Umbilical cord (tissue), 2 donors: Measurements from ENCODE around the gene C19orf81. TPM values are rescaled to one million over a fixed set of nuclear protein-coding genes. Genes with fewer than 3 reads are reported as not detected.

Source experiments
- DNase-seq: peaks from one replicate; pipeline ENCODE4 v3.0.0-alpha.2; 2015; ENCODE audit warnings: low spot score
- total RNA-seq: library from RNA; depleted of rRNA; stranded (reverse); fragments of >200 nt; gene quantifications from one replicate; pipeline ENCODE4 v1.2.3, GENCODE V29; 2014; ENCODE audit warnings: low replicate concordance; ENCODE audit not compliant: insufficient read depth

The C19orf81 gene
- total RNA-seq, 1 donor from 2014 or later: not detected

GRCh38 chr19:50629194-50629593 lies 20.1 kb upstream of the C19orf81 start:
- no peak for DNase-seq

DNA sequence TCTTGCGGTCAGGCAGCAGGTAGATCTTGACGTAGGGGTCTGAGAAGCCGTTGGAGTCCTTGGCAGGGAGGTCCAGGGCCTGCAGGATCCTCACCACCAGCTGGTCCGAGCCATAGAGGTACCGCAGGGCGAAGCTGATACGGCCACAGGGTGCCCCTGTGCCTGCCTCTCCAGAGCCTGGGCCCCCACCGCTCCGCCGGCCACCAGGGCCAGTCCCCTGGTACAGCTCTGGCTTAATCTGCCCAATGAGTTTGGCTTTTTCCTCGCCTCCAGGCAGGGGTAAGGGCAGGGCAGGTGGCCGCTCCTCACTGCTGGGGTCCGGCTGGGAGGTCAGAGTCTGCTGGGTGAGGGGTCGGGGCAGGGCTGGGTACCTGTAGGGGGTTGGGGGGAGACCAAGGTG lies 19.4 kb upstream of the C19orf81 start:
- DNase-seq: no peak

DNA sequence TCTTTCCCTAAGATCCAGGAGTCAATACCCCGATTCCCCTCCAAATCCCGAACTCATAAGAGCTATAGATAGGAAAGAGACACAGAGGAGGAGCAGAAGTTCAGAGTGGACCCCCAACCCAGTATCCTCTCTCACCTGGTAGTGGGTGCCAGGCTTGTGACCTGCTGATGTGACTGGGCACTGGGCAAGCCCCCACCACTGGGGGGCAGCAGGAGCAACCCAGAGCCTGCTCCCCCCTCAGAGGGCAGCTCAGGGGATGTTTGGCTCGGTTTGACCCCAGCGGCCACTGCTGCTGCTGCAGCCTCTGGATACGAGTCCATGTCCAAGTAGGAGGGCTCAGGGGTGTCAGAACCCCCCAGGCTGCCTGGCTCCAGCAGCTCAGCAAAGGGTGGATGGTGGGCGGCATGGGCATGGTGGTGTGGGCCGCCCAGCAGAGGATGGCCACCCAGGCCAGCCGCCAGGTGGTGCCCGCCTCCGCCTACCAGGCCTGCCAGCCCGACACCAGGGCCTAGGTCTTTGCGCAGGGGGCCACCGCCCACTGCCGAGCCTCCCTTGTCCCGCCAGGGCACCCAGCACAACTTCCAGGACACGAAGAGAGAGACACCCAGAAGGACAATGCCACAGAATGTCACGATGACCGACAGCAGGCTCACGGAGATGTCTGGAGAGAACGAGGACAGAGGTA lies 17.0 kb upstream of the C19orf81 start:
- DNase-seq: no peak

- no peak for DNase-seq
Measured at GRCh38 chr19:50633359-50633758, 15.9 kb upstream of the C19orf81 start.

- no peak for DNase-seq
Measured at GRCh38 chr19:50633973-50634372, 15.3 kb upstream of the C19orf81 start.

- DNase-seq: no peak
Measured at GRCh38 chr19:50636317-50637085, 12.7 kb upstream of the C19orf81 start.

- no peak for DNase-seq
Measured at GRCh38 chr19:50638600-50638999, 10.6 kb upstream of the C19orf81 start.

GRCh38 chr19:50639121-50640112 lies 9.8 kb upstream of the C19orf81 start, which contains the start of gene SYT3:
Gene SYT3, minus strand, starts transcription at chr19:50639881. Its CDS starts 2,470 bp downstream, at chr19:50637411.
- peak; percentile 25 for DNase-seq

GRCh38 chr19:50640368-50640767 lies 8.9 kb upstream of the C19orf81 start:
- DNase-seq: no peak

GRCh38 chr19:50644315-50644915 lies 4.8 kb upstream of the C19orf81 start:
- no peak for DNase-seq

DNA sequence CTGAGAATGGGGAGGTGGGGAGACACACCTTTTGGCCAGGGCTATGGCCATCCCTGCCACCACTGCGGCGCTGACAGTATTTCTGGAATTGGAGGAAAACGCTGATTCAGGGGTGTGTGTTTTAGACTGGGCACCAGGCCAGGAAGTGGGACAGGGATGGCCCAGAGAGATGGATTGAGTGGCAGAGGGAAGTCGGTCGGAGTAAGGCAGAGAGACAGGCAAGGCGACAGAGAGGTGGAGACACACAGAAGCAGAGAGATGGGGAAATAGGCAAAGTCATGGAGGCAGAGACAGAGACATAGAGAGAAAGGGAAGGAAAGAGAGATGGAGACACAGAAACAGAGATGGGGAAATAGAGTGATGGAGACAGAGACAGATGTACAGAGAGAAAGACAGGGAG lies 4.1 kb upstream of the C19orf81 start:
- no peak for DNase-seq

DNA sequence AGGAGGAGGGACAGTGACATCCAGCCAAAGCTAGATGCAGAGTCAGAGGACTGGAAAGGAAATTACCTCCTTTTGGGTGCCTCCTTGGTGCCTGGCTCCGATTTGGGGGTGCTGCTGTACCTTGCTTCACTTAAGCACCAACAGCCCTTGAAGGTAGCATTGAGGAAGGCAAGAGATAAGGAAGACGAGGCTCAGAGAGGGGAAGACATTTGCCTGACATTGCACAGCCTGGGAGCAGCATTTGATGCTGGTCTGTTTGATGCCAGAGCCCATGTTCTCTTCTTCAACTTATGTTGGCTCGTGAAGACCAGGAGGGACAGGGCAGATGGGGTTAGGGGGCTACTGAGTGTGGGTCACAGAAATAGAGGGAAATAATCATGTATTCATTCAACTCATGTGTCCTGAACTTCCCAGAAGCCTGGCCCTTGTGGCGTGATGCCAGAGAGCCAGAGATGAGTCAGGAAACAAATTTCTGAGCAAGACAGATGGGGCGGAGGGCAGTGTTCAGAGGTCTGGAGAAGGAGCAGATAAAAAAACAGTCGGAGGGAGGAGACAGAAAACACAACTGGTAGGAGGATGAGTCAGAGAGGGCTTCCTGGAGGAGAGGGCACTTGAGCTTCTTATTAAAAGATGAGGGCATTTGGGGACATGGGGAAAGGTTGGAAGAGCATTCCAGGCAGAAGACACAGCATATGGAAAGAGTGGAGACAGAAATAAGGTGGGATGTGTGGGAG lies 3.0 kb upstream of the C19orf81 start:
- peak; percentile 61 for DNase-seq

GRCh38 chr19:50647879-50648615 lies 1.2 kb upstream of the C19orf81 start:
- no peak for DNase-seq

DNA sequence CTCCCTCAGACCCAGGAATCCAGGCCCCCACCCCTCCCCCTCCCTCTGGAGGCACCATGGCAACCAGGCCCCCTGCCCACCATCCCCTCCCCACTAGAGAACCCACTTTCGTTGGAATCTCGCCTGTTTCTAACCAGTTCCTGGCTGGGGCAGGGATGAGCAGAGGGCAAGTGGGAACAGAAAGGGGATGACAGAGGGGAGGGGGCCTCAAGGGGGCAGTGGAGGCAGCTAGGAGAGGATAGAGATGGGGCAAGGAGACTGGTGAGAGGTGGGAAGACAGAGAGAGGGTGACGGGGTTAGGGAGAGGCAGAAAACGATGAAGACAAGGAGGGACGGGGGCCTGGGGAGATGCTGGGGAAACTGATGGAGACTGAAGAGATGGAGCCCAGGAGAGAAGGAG lies 586 bp upstream of the C19orf81 start:
- no peak for DNase-seq

GRCh38 chr19:50651174-50651573 lies 1.9 kb downstream of the C19orf81 start:
- no peak for DNase-seq

DNA sequence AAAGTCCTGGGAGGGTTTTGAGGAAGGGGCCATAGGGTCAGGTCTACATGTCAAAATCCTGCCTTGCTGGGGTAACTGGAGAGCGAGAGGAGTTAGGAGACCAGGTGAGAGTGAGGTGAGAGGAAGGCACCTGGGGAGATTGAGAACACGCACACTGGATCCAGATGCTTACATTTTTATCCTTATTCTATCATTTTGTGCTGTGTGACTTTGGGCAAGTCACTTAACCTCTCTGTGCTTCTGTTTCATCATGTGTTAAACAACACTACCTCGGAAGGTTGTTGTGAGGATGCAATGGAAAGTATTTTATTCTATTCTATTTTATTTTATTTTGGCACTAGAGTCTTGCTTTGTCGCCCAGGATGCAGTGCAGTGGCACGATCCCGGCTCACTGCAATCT lies 3.5 kb downstream of the C19orf81 start:
- DNase-seq: no peak

GRCh38 chr19:50654882-50655281 lies 5.6 kb downstream of the C19orf81 start:
- no peak for DNase-seq

GRCh38 chr19:50657222-50657669 lies 8.0 kb downstream of the C19orf81 start:
- no peak for DNase-seq

DNA sequence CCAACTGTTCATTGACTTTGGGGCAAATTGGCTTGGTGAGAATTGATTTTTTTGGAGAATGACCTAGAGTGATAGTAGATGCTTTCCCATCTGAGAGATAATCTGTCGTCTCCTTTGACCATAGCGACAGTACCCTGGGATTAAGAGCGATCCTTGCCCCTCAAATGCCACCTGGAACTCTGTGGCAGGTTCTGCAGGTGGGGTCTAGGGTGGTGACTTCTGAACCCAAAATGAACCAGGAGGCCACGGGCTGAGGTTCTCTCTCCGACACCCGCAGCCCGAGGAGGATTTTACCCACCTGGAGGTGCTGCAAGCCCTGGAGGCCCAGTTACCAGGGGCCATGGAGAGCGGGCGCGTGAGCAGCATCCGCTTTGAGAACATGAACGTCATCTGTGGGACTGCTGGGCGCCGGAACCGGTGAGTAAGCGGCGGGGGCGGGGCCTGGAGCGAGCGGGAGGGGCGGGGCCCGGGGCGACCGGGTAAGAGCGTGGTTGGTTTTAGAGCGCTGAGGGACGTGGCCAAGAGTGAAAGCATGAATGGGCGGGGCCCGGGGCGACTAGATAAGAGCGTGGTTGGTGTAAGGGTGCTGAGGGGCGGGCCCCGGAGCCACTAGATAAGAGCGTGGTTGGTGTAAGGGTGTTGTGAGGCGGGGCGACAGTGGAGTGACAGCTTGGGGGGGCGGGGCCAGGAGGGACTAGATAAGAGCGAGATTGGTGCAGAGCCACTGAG lies 8.6 kb downstream of the C19orf81 start:
- DNase-seq: peak; percentile 97
